ENCODE results near the gene DAB2IP. TPM values are rescaled to one million over a fixed set of nuclear protein-coding genes. Genes with fewer than 3 reads are reported as not detected.

The DAB2IP gene
- total RNA-seq, 1 experiment from 2014 or later: 52.6 TPM

- H3K27me3 Mint-ChIP-seq (ENCODE audit: low read depth): peaks cover 5% of the 10 kb centered on the region; the same call in 1 of the 2 replicates
- CTCF ChIA-PET: interaction anchor here (1.1 to 10.1 kb wide), 11 partner anchors 9 to 299 kb away, joined by 3 to 93 read pairs (median 8); no protein-coding TSS in a partner anchor
- H3K36me3 Mint-ChIP-seq: no peaks in the 10 kb centered on the region
- TF ChIP-seq ZNF317 (CRISPR knock-in tag; IDR thresholded peaks at IDR 0.05; ENCODE audit: borderline replicate concordance, low read depth): no peak
- no peak for TF ChIP-seq ZNF423 (CRISPR knock-in tag; IDR thresholded peaks at IDR 0.05)
- TF ChIP-seq, protein P1, sequence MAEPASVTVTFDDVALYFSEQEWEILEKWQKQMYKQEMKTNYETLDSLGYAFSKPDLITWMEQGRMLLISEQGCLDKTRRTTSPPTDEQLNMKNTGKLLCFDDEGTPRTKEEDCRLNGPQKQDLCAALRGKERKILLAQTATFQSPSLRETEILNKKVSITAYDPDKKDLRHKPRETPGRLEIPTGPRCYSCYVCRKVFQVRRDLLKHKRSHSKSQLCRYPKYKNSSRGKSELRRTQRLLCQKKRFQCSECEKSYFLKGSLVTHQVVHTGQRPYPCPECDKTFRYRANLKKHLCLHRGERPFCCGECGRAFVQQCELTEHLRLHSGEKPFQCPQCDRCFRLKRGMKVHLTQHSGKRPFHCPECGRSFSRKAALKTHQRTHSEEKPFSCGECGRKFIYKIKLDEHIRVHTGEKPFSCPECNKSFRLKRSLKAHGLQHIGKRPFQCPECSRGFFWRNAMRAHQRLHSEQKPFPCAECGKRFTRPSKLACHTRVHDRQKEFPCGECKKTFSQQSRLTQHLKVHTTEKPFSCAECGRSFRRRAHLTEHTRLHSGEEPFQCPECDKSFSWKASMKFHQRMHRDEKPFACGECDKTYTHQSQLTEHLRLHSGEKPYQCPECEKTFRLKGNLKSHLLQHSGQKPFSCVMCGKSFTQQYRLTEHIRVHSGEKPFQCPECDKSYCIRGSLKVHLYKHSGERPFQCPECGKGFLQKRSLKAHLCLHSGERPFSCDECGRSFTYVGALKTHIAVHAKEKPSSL (CRISPR knock-in tag; conservative IDR thresholded peaks at IDR 0.05): no peak
- TF ChIP-seq MXD4 (CRISPR knock-in tag; IDR thresholded peaks at IDR 0.05; ENCODE audit: borderline replicate concordance): no peak
- TF ChIP-seq EMX1 (CRISPR knock-in tag; IDR thresholded peaks at IDR 0.05): no peak
- TF ChIP-seq FOXJ3 (CRISPR knock-in tag; IDR thresholded peaks at IDR 0.05; ENCODE audit: borderline replicate concordance): no peak
- no peak for TF ChIP-seq AFF4 (CRISPR knock-in tag; IDR thresholded peaks at IDR 0.05; ENCODE audit: borderline replicate concordance)
- no peak for TF ChIP-seq GABPB1 (CRISPR knock-in tag; IDR thresholded peaks at IDR 0.05)
- no peaks in the 10 kb centered on the region for H3K9me3 Mint-ChIP-seq
- ATAC-seq: no peak
- peaks cover 37% of the 10 kb centered on the region for H3K4me1 Mint-ChIP-seq
- no peak overlapping the region for H3K4me3 Mint-ChIP-seq
- POLR2A ChIA-PET: no interaction called here
- DNase-seq (ENCODE audit: low spot score): no peak
- H3K27ac Mint-ChIP-seq: no peak overlapping the region
Measured at GRCh38 chr9:121696930-121697329, 45.5 kb downstream of the DAB2IP start.

DNA sequence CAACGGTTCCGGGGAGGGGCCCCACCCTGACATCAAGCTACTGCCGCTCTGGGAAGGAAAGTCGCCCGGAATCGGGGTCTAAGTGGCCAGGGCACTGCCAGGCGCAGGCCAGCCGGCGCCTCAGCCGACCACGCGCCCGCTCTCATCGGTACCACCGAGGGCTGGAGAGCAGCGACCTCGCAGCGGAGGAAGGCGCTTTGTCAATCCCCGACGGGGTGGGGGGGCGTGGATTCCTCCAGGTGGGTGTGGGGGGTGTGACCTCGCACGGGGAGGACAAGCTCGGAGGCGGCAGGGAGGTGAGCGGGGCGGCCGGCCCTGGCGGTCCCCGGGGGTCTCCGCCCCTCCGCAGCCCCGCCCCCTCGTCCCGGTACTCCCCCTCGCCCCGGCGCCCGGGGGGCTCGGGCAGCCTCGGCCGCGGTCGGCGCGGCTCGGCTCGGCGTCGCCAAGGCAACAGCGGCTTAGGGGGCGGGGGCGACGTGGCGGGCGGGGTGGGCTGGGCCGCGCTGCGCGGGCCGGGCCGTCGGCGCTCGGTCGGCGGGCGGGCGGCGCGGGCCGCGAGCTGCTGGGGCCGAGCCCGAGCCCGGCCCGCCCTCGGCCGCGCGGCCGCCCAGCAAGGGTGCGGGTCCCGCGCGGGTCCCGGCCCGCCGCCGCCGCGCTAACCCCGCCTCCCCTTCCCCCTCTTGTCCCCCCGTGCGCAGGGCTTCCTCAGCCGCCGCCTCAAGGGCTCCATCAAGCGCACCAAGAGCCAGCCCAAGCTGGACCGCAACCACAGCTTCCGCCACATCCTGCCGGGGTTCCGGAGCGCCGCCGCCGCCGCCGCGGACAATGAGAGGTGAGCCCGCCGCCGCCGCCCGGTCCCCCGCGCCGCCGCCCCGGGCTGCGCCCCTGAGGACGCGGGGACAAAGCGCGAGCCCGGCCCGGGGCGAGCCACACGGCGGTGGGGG is 47.5 kb downstream of the DAB2IP start:
- Mint-ChIP-seq H3K4me1 (peaks cover 35% of the 10 kb centered on the region), H3K36me3 (no peaks in the 10 kb centered on the region), H3K4me3 (peak overlapping the region; percentile 56), H3K9me3 (no peaks in the 10 kb centered on the region), H3K27me3 (ENCODE audit: low read depth) (peaks cover 3% of the 10 kb centered on the region; the same call in 1 of the 2 replicates), H3K27ac (no peak overlapping the region)
- POLR2A ChIA-PET: interaction anchor here (0.5 to 0.6 kb wide), 3 partner anchors 16 to 322 kb away, joined by 3 to 4 read pairs (median 3); no protein-coding TSS in a partner anchor
- ATAC-seq: peak; percentile 66
- CTCF ChIA-PET: interaction anchor here (0.8 to 10.1 kb wide), 17 partner anchors 12 to 237 kb away, joined by 3 to 93 read pairs (median 5); no protein-coding TSS in a partner anchor
- peak; percentile 77 for DNase-seq (ENCODE audit: low spot score)
- TF ChIP-seq SP1 (CRISPR knock-in tag; conservative IDR thresholded peaks at IDR 0.05): peak; percentile 35; the same call in 1 of the 2 replicates
- TF ChIP-seq, protein P2, sequence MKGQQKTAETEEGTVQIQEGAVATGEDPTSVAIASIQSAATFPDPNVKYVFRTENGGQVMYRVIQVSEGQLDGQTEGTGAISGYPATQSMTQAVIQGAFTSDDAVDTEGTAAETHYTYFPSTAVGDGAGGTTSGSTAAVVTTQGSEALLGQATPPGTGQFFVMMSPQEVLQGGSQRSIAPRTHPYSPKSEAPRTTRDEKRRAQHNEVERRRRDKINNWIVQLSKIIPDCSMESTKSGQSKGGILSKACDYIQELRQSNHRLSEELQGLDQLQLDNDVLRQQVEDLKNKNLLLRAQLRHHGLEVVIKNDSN (CRISPR knock-in tag; IDR thresholded peaks at IDR 0.05): no peak

- POLR2A ChIA-PET: interaction anchor here (0.6 kb wide), 1 partner anchor 15 kb away, joined by 3 read pairs; no protein-coding TSS in a partner anchor
- TF ChIP-seq, protein P3, sequence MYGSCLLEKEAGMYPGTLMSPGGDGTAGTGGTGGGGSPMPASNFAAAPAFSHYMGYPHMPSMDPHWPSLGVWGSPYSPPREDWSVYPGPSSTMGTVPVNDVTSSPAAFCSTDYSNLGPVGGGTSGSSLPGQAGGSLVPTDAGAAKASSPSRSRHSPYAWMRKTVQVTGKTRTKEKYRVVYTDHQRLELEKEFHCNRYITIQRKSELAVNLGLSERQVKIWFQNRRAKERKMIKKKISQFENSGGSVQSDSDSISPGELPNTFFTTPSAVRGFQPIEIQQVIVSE (CRISPR knock-in tag; IDR thresholded peaks at IDR 0.05; ENCODE audit: borderline replicate concordance): no peak
- no peak for TF ChIP-seq USF2 (CRISPR knock-in tag; IDR thresholded peaks at IDR 0.05)
- TF ChIP-seq GRHL2 (CRISPR knock-in tag; IDR thresholded peaks at IDR 0.05; ENCODE audit: insufficient replicate concordance, severe bottlenecking): no peak
- TF ChIP-seq CREB1 (CRISPR knock-in tag; IDR thresholded peaks at IDR 0.05): no peak
- TF ChIP-seq ELF4 (CRISPR knock-in tag; IDR thresholded peaks at IDR 0.05; ENCODE audit: low read depth): no peak
- no peak for TF ChIP-seq TEAD1 (CRISPR knock-in tag; IDR thresholded peaks at IDR 0.05)
- no peak; the same call in 1 of the 2 replicates for TF ChIP-seq FOXK1 (CRISPR knock-in tag; IDR thresholded peaks at IDR 0.05)
- TF ChIP-seq MLX (CRISPR knock-in tag; IDR thresholded peaks at IDR 0.05): no peak
- TF ChIP-seq CREM (CRISPR knock-in tag; IDR thresholded peaks at IDR 0.05): no peak
Measured at GRCh38 chr9:121699571-121700164, 48.2 kb downstream of the DAB2IP start.

More at GRCh38 chr9:121699571-121700164, 48.2 kb downstream of the DAB2IP start:
- peaks cover 42% of the 10 kb centered on the region for H3K4me1 Mint-ChIP-seq
- ATAC-seq (no peak), DNase-seq (ENCODE audit: low spot score) (no peak)
- H3K4me3 Mint-ChIP-seq: peak overlapping the region; percentile 69
- CTCF ChIA-PET: interaction anchor here (0.6 to 10.1 kb wide), 21 partner anchors 8 to 236 kb away, joined by 3 to 93 read pairs (median 4); no protein-coding TSS in a partner anchor
- no peaks in the 10 kb centered on the region for H3K9me3 Mint-ChIP-seq
- H3K27ac Mint-ChIP-seq: no peak overlapping the region
- peaks cover 3% of the 10 kb centered on the region; the same call in 1 of the 2 replicates for H3K27me3 Mint-ChIP-seq (ENCODE audit: low read depth)
- no peaks in the 10 kb centered on the region for H3K36me3 Mint-ChIP-seq
